Activated naive CD4-positive, alpha-beta T cell treated with anti-CD3 and anti-CD28 coated beads, Interleukin-2, amount 50 U/mL, for 72 hours (primary cell): ENCODE results near the gene ARPC4. TPM values are rescaled to one million over a fixed set of nuclear protein-coding genes. Genes with fewer than 3 reads are reported as not detected.
"Not testable (repeated sequence)": the region's sequence is repeated elsewhere in the genome, so short reads cannot be mapped to it uniquely, and the experiment has no call there.

Experiments
- ATAC-seq, 2 donors: fragments of 150-1000 bp; cut with Tn5 transposase; 2 replicates each; pipeline ENCODE4 v1.10.0; 2021; ENCODE audit warnings: mild to moderate bottlenecking in 2 of 2, moderate library complexity in 2 of 2
- DNase-seq, 2 donors: peaks; one replicate each; pipeline ENCODE4 v3.0.0; 2021 to 2022; ENCODE audit warnings: low spot score in 2 of 2
- H3K27ac Mint-ChIP-seq, 2 donors: one replicate each; pipeline ENCODE4 v1.8.0; 2022; ENCODE audit warnings: mild to moderate bottlenecking in 2 of 2, mixed read lengths in 2 of 2
- H3K36me3 Mint-ChIP-seq, 2 donors: one replicate each; pipeline ENCODE4 v1.8.0; 2022; ENCODE audit warnings: mixed read lengths in 2 of 2
- H3K9me3 Mint-ChIP-seq, 2 donors: one replicate each; pipeline ENCODE4 v1.8.0; 2022; ENCODE audit warnings: mixed read lengths in 2 of 2
- total RNA-seq, 2 donors: library from RNA; stranded (reverse); gene quantifications; one replicate each; pipeline ENCODE4 v1.2.3, GENCODE V29; 2022

The ARPC4 gene
- total RNA-seq, 2 donors from 2014 or later: 125 to 265 TPM

- ATAC-seq, H3K27ac Mint-ChIP-seq, DNase-seq, H3K9me3 Mint-ChIP-seq, H3K36me3 Mint-ChIP-seq: not testable (repeated sequence)
These were observed 58.5 kb downstream of the ARPC4 start for GRCh38 chr3:9851383-9851782.

DNA sequence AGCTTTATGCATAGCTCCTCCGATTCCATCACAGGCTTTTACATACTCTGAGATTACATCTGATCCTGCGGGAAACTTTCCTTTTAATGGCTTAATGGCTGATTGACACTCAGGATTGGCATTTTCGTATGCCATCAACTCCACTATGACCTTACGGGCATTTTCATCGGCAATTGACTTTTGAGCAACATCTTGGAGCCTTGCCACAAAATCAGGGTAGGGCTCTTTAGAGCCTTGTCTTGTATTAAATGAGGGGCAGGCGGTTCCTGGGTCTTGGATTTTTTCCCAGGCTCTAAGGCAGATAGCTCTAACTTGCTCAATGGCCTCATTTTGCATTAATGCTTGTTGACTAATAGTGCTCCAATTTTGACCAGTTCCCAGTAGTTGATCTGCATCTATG is 59.0 kb downstream of the ARPC4 start:
- ATAC-seq, DNase-seq, H3K36me3 Mint-ChIP-seq, H3K9me3 Mint-ChIP-seq, H3K27ac Mint-ChIP-seq: not testable (repeated sequence)

DNA sequence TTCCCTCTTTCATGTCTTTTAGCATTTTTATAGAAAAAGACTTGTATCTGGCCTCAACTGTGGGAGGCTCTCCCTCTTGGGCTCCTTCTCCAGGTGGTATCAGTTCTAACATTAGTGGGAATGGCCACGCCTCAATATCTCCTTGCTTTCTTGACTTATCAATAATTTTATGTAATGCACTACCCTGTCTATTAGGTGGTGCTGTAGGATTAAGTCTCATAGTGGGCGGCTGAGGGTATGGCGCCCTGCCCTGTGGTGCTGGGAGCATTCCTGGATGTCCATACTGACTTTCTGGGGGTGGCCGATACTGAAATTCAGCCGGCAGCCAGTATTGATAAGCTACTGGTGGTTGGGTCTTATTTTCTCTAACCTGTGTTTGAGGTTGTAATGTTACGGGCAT is 59.6 kb downstream of the ARPC4 start:
- Mint-ChIP-seq H3K9me3 (no peaks in the 10 kb centered on the region), H3K27ac (no peak overlapping the region), H3K36me3 (no peaks in the 10 kb centered on the region)
- ATAC-seq (no peak), DNase-seq (no peak)

DNA sequence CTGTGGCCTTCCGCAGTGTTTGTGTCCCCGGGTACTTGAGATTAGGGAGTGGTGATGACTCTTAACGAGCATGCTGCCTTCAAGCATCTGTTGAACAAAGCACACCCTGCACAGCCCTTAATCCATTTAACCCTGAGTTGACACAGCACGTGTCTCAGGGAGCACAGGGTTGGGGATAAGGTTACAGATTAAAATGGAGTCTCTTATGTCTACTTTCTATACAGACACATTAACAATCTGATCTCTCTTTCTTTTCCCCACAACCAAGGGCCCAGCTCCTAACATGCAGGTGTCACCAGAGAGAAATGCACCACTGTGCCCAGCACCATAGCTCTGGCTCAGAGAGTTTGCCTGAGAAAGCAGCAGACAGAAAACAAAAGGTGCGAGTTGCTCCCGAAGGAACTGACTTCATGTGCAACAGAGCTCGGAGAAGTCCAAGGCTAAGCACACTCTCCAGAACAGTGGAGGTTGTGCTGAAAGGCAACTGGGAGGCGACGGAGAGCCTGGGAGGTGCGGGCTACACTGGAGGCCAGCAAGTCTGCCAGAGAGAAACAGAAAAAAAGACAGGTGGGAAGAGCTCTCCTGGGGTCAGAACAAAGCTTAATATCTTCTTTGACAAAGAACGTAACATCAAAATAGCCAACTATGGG is 61.5 kb downstream of the ARPC4 start:
- not testable (repeated sequence) for DNase-seq, H3K36me3 Mint-ChIP-seq, H3K9me3 Mint-ChIP-seq, ATAC-seq
- peak overlapping the region in 1 of 2 donors; percentile 44 for H3K27ac Mint-ChIP-seq

DNA sequence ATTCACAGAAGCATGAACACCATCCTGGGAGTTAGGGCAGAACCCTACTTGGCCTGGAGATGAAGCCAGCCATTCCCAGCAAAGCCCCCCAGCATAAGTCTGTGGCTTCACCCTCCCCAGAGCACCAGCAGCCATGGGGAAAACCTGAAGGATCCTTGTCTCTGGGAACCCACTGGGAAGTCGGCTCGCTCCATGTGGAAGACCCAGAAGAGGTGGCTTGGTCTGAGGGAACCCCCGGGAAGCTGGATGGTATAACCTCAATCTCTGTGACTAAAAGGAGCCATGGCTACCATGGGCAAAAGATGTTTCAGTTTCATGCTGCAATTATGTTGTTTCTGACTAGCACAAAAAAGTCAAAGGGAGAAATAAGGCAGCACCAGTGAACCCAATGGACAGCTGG is 62.7 kb downstream of the ARPC4 start:
- ATAC-seq (no peak), DNase-seq (no peak)
- Mint-ChIP-seq H3K36me3 (no peaks in the 10 kb centered on the region), H3K27ac (peak overlapping the region in 1 of 2 donors; percentile 72), H3K9me3 (no peaks in the 10 kb centered on the region)

Other genes with a start within 250 kb of the ARPC4 start
- gene LHFPL4, start 239.3 kb upstream of the ARPC4 start, total RNA-seq: not detected
- 10 to 100 TPM; 46.8 to 61.0 TPM for gene MTMR14, start 143.6 kb upstream of the ARPC4 start, total RNA-seq
- under 1 TPM in 1 of 2 donors, not detected in 1; 0.11 TPM for gene CPNE9, start 89.2 kb upstream of the ARPC4 start, total RNA-seq
- 10 to 100 TPM; 24.3 to 37.0 TPM for gene BRPF1, start 61.3 kb upstream of the ARPC4 start, total RNA-seq
- gene OGG1, start 43.1 kb upstream of the ARPC4 start, total RNA-seq: 10 to 100 TPM; 34.8 to 58.0 TPM
- gene CAMK1, start 23.1 kb upstream of the ARPC4 start, total RNA-seq: 10 to 100 TPM; 23.8 to 45.1 TPM
- gene TADA3, start 609 bp upstream of the ARPC4 start, total RNA-seq: 10 to 100 TPM; 47.5 to 92.3 TPM
- 100 to 1,000 TPM in 1 of 2 donors, 10 to 100 TPM in 1; 78.1 to 121 TPM for gene TTLL3, start 17.2 kb downstream of the ARPC4 start, total RNA-seq
- gene RPUSD3, start 50.9 kb downstream of the ARPC4 start, total RNA-seq: 10 to 100 TPM; 70.7 to 83.2 TPM
- gene CIDEC, start 87.2 kb downstream of the ARPC4 start, total RNA-seq: not detected
- gene JAGN1, start 97.5 kb downstream of the ARPC4 start, total RNA-seq: 10 to 100 TPM in 1 of 2 donors, 1 to 10 TPM in 1; 7.5 to 34.4 TPM
- gene IL17RE, start 109.8 kb downstream of the ARPC4 start, total RNA-seq: 1 to 10 TPM in 1 of 2 donors, under 1 TPM in 1; 0.61 to 1.4 TPM
- 1 to 10 TPM in 1 of 2 donors, under 1 TPM in 1; 0.18 to 1.5 TPM for gene IL17RC, start 124.0 kb downstream of the ARPC4 start, total RNA-seq
- gene CRELD1, start 140.8 kb downstream of the ARPC4 start, total RNA-seq: 10 to 100 TPM; 23.8 to 25.0 TPM
- 1 to 10 TPM; 1.6 to 6.7 TPM for gene PRRT3, start 159.3 kb downstream of the ARPC4 start, total RNA-seq
- 10 to 100 TPM; 33.6 to 42.1 TPM for gene EMC3, start 193.8 kb downstream of the ARPC4 start, total RNA-seq
- gene FANCD2, start 233.4 kb downstream of the ARPC4 start, total RNA-seq: 100 to 1,000 TPM in 1 of 2 donors, 10 to 100 TPM in 1; 69.7 to 101 TPM